Measurements from ENCODE around the gene COL6A1. TPM values are rescaled to one million over a fixed set of nuclear protein-coding genes. Genes with fewer than 3 reads are reported as not detected.

COL6A1 gene
- total RNA-seq, 1 experiment from 2014 or later = 221 TPM

DNA sequence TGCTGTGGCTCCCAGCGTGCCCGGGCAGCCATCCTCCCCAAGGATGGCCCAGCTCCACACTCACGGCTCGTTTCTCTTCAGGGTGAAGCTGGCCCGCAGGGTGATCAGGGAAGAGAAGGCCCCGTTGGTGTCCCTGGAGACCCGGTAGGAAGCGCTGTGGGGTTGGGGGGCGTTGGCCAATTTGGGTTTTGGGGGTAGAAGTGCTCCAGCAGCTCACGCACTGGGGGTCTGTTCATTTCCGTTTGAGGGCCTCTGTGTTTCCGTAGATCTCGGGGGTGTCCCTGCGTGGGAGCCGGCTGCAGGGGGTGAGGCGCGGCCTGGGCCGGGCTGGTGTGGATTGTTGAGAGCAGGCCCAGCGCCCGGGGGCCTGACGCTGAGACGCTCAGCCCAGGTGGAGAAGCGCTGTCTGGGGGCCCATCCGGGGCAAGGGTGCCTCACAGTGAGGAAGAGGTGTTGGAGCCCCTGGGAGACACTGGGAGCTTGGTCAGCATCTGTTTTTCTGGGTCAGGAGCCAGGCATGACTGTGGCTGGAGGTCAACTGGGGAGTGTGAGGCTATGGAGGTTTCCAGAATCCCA lies 12.6 kb downstream of the COL6A1 start:
- POLR2A ChIA-PET = no interaction called here
- Mint-ChIP-seq H3K9me3 (no peaks in the 10 kb centered on the region), H3K27me3 (ENCODE audit: low read depth) (no peaks in the 10 kb centered on the region), H3K36me3 (peaks cover 14% of the 10 kb centered on the region), H3K4me3 (no peak overlapping the region), H3K4me1 (no peaks in the 10 kb centered on the region), H3K27ac (no peak overlapping the region)
- ATAC-seq (no peak), DNase-seq (ENCODE audit: low spot score) (no peak)
- CTCF ChIA-PET = interaction anchor here (0.7 to 1.6 kb wide), 3 partner anchors 22 to 149 kb away, joined by 3 to 6 read pairs (median 3); no protein-coding TSS in a partner anchor
- no peak for TF ChIP-seq SMAD4 (CRISPR knock-in tag; IDR thresholded peaks at IDR 0.05)
- TF ChIP-seq, protein P1, sequence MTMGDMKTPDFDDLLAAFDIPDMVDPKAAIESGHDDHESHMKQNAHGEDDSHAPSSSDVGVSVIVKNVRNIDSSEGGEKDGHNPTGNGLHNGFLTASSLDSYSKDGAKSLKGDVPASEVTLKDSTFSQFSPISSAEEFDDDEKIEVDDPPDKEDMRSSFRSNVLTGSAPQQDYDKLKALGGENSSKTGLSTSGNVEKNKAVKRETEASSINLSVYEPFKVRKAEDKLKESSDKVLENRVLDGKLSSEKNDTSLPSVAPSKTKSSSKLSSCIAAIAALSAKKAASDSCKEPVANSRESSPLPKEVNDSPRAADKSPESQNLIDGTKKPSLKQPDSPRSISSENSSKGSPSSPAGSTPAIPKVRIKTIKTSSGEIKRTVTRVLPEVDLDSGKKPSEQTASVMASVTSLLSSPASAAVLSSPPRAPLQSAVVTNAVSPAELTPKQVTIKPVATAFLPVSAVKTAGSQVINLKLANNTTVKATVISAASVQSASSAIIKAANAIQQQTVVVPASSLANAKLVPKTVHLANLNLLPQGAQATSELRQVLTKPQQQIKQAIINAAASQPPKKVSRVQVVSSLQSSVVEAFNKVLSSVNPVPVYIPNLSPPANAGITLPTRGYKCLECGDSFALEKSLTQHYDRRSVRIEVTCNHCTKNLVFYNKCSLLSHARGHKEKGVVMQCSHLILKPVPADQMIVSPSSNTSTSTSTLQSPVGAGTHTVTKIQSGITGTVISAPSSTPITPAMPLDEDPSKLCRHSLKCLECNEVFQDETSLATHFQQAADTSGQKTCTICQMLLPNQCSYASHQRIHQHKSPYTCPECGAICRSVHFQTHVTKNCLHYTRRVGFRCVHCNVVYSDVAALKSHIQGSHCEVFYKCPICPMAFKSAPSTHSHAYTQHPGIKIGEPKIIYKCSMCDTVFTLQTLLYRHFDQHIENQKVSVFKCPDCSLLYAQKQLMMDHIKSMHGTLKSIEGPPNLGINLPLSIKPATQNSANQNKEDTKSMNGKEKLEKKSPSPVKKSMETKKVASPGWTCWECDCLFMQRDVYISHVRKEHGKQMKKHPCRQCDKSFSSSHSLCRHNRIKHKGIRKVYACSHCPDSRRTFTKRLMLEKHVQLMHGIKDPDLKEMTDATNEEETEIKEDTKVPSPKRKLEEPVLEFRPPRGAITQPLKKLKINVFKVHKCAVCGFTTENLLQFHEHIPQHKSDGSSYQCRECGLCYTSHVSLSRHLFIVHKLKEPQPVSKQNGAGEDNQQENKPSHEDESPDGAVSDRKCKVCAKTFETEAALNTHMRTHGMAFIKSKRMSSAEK (CRISPR knock-in tag; IDR thresholded peaks at IDR 0.05; ENCODE audit: borderline replicate concordance) = no peak
- no peak for TF ChIP-seq NR3C1 (CRISPR knock-in tag; conservative IDR thresholded peaks at IDR 0.05; ENCODE audit: low read depth)
- TF ChIP-seq RORB (CRISPR knock-in tag; IDR thresholded peaks at IDR 0.05) = no peak
- TF ChIP-seq ZNF671 (CRISPR knock-in tag; IDR thresholded peaks at IDR 0.05) = no peak
- TF ChIP-seq, protein P2, sequence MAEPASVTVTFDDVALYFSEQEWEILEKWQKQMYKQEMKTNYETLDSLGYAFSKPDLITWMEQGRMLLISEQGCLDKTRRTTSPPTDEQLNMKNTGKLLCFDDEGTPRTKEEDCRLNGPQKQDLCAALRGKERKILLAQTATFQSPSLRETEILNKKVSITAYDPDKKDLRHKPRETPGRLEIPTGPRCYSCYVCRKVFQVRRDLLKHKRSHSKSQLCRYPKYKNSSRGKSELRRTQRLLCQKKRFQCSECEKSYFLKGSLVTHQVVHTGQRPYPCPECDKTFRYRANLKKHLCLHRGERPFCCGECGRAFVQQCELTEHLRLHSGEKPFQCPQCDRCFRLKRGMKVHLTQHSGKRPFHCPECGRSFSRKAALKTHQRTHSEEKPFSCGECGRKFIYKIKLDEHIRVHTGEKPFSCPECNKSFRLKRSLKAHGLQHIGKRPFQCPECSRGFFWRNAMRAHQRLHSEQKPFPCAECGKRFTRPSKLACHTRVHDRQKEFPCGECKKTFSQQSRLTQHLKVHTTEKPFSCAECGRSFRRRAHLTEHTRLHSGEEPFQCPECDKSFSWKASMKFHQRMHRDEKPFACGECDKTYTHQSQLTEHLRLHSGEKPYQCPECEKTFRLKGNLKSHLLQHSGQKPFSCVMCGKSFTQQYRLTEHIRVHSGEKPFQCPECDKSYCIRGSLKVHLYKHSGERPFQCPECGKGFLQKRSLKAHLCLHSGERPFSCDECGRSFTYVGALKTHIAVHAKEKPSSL (CRISPR knock-in tag; conservative IDR thresholded peaks at IDR 0.05) = no peak
- TF ChIP-seq, protein P3, sequence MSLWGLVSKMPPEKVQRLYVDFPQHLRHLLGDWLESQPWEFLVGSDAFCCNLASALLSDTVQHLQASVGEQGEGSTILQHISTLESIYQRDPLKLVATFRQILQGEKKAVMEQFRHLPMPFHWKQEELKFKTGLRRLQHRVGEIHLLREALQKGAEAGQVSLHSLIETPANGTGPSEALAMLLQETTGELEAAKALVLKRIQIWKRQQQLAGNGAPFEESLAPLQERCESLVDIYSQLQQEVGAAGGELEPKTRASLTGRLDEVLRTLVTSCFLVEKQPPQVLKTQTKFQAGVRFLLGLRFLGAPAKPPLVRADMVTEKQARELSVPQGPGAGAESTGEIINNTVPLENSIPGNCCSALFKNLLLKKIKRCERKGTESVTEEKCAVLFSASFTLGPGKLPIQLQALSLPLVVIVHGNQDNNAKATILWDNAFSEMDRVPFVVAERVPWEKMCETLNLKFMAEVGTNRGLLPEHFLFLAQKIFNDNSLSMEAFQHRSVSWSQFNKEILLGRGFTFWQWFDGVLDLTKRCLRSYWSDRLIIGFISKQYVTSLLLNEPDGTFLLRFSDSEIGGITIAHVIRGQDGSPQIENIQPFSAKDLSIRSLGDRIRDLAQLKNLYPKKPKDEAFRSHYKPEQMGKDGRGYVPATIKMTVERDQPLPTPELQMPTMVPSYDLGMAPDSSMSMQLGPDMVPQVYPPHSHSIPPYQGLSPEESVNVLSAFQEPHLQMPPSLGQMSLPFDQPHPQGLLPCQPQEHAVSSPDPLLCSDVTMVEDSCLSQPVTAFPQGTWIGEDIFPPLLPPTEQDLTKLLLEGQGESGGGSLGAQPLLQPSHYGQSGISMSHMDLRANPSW (CRISPR knock-in tag; conservative IDR thresholded peaks at IDR 0.05; ENCODE audit: low read depth) = no peak
- TF ChIP-seq, protein P4, sequence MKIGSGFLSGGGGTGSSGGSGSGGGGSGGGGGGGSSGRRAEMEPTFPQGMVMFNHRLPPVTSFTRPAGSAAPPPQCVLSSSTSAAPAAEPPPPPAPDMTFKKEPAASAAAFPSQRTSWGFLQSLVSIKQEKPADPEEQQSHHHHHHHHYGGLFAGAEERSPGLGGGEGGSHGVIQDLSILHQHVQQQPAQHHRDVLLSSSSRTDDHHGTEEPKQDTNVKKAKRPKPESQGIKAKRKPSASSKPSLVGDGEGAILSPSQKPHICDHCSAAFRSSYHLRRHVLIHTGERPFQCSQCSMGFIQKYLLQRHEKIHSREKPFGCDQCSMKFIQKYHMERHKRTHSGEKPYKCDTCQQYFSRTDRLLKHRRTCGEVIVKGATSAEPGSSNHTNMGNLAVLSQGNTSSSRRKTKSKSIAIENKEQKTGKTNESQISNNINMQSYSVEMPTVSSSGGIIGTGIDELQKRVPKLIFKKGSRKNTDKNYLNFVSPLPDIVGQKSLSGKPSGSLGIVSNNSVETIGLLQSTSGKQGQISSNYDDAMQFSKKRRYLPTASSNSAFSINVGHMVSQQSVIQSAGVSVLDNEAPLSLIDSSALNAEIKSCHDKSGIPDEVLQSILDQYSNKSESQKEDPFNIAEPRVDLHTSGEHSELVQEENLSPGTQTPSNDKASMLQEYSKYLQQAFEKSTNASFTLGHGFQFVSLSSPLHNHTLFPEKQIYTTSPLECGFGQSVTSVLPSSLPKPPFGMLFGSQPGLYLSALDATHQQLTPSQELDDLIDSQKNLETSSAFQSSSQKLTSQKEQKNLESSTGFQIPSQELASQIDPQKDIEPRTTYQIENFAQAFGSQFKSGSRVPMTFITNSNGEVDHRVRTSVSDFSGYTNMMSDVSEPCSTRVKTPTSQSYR (CRISPR knock-in tag; IDR thresholded peaks at IDR 0.05) = no peak
- no peak for TF ChIP-seq ZNF121 (CRISPR knock-in tag; IDR thresholded peaks at IDR 0.05)
- TF ChIP-seq, protein P5, sequence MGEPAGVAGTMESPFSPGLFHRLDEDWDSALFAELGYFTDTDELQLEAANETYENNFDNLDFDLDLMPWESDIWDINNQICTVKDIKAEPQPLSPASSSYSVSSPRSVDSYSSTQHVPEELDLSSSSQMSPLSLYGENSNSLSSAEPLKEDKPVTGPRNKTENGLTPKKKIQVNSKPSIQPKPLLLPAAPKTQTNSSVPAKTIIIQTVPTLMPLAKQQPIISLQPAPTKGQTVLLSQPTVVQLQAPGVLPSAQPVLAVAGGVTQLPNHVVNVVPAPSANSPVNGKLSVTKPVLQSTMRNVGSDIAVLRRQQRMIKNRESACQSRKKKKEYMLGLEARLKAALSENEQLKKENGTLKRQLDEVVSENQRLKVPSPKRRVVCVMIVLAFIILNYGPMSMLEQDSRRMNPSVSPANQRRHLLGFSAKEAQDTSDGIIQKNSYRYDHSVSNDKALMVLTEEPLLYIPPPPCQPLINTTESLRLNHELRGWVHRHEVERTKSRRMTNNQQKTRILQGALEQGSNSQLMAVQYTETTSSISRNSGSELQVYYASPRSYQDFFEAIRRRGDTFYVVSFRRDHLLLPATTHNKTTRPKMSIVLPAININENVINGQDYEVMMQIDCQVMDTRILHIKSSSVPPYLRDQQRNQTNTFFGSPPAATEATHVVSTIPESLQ (CRISPR knock-in tag; IDR thresholded peaks at IDR 0.05) = no peak
- TF ChIP-seq MXD4 (CRISPR knock-in tag; IDR thresholded peaks at IDR 0.05; ENCODE audit: borderline replicate concordance) = no peak
- TF ChIP-seq ZNF396 (CRISPR knock-in tag; IDR thresholded peaks at IDR 0.05; ENCODE audit: borderline replicate concordance) = no peak
- TF ChIP-seq ZNF232 (CRISPR knock-in tag; IDR thresholded peaks at IDR 0.05) = no peak
- TF ChIP-seq EMX1 (CRISPR knock-in tag; IDR thresholded peaks at IDR 0.05) = no peak
